IMR-90 (cell line): Measurements from ENCODE around the gene JMJD1C. TPM values are rescaled to one million over a fixed set of nuclear protein-coding genes. Genes with fewer than 3 reads are reported as not detected.
A peak's percentile ranks its signal among the peaks of the same experiment; 100 is the strongest.

ENCODE experiments used
- ATAC-seq: fragments of 200-7000 bp; cut with Tn5 transposase; 2 replicates; pipeline ENCODE4 v1.9.1; 2020; ENCODE audit warnings: low read depth, mild to moderate bottlenecking, moderate library complexity
- BruUV-seq: library from RNA; stranded (reverse); fragments of 400-500 nt; replicated peaks from 2 replicates; lab custom pipeline; 2021; lab: Mats Ljungman, UMichigan
- CTCF ChIA-PET: fragments of 300-600 bp; formaldehyde crosslinking; extraction: SDS; loops from one replicate; lab custom pipeline; 2021; ENCODE audit warnings: antibody characterized with exemption; lab: Yijun Ruan, JAX
- POLR2A ChIA-PET: fragments of 300-600 bp; sonication (Branson Sonifier 250); formaldehyde crosslinking; loops from one replicate; lab custom pipeline; 2022; ENCODE audit warnings: antibody characterized with exemption; ENCODE audit not compliant: unreplicated experiment; lab: Charles Lee
- DNase-seq: peaks from one replicate; pipeline ENCODE4 v3.0.0; 2013
- H2AFZ ChIP-seq: replicated peaks from 2 replicates; pipeline ENCODE3; 2013; ENCODE audit warnings: low read length, mild to moderate bottlenecking; ENCODE audit not compliant: poor library complexity
- H2AK5ac ChIP-seq: 2 replicates; pipeline ENCODE4 v1.6.1; 2013; ENCODE audit warnings: low read depth, low read length, inconsistent platforms
- H2AK9ac ChIP-seq: replicated peaks from 2 replicates; pipeline ENCODE3; 2013; ENCODE audit warnings: mild to moderate bottlenecking, low read depth, low read length, moderate library complexity; ENCODE audit not compliant: poor library complexity
- H2BK120ac ChIP-seq: 2 replicates; pipeline ENCODE4 v1.6.1; 2013; ENCODE audit warnings: low read depth, low read length, inconsistent platforms
- H2BK15ac ChIP-seq: 3 replicates; pipeline ENCODE4 v1.6.1; 2013; ENCODE audit warnings: low read depth, low read length, inconsistent platforms
- H2BK20ac ChIP-seq: 2 replicates; pipeline ENCODE4 v1.6.1; 2013; ENCODE audit warnings: low read depth, mild to moderate bottlenecking, inconsistent platforms, low read length, moderate library complexity
- H2BK5ac ChIP-seq: 2 replicates; pipeline ENCODE4 v1.6.1; 2013; ENCODE audit warnings: mild to moderate bottlenecking, low read depth, low read length, inconsistent platforms; ENCODE audit not compliant: poor library complexity, severe bottlenecking
- H3K14ac ChIP-seq: replicated peaks from 2 replicates; pipeline ENCODE4 v1.6.1; 2013; ENCODE audit warnings: low read depth, low read length, inconsistent platforms
- H3K18ac ChIP-seq: 2 replicates; pipeline ENCODE4 v1.6.1; 2013; ENCODE audit warnings: low read depth, low read length, control low read depth
- H3K23ac ChIP-seq: 2 replicates; pipeline ENCODE4 v1.6.1; 2013; ENCODE audit warnings: low read depth, low read length, inconsistent platforms
- H3K27ac ChIP-seq: 2 replicates; pipeline ENCODE4 v1.5.1; 2013; ENCODE audit warnings: mild to moderate bottlenecking, control low read depth, low read length; ENCODE audit not compliant: insufficient read depth
- H3K27me3 ChIP-seq: 2 replicates; pipeline ENCODE4 v1.6.1; 2013; ENCODE audit warnings: low read length; ENCODE audit not compliant: control insufficient read depth, insufficient read depth
- H3K36me3 ChIP-seq: 2 replicates; pipeline ENCODE4 v1.6.1; 2013; ENCODE audit warnings: low read length, mixed read lengths; ENCODE audit not compliant: control insufficient read depth, insufficient read depth
- H3K4ac ChIP-seq: 2 replicates; pipeline ENCODE4 v1.6.1; 2013; ENCODE audit warnings: low read depth, low read length, inconsistent platforms
- H3K4me1 ChIP-seq: 2 replicates; pipeline ENCODE4 v1.6.1; 2013; ENCODE audit warnings: low read length, mixed read lengths; ENCODE audit not compliant: control insufficient read depth, insufficient read depth
- H3K4me2 ChIP-seq: 2 replicates; pipeline ENCODE4 v1.6.1; 2013; ENCODE audit warnings: low read depth, mild to moderate bottlenecking, control low read depth, low read length, moderate library complexity
- H3K4me3 ChIP-seq: 2 replicates; pipeline ENCODE4 v1.5.1; 2013; ENCODE audit warnings: low read depth, mild to moderate bottlenecking, control low read depth, low read length, moderate library complexity; ENCODE audit not compliant: insufficient read depth
- H3K56ac ChIP-seq: 2 replicates; pipeline ENCODE4 v1.6.1; 2013; ENCODE audit warnings: low read length, inconsistent platforms; ENCODE audit not compliant: insufficient read depth; ENCODE audit errors: extremely low read depth
- H3K79me1 ChIP-seq, 2 experiments: 2 replicates each; pipeline ENCODE4 v1.6.1; 2013; ENCODE audit warnings: low read length in 2 of 2, inconsistent platforms in 1 of 2, low read depth in 1 of 2
- H3K9ac ChIP-seq: 2 replicates; pipeline ENCODE4 v1.6.1; 2013; ENCODE audit warnings: low read depth, low read length, control low read depth
- H3K9me1 ChIP-seq: 2 replicates; pipeline ENCODE4 v1.6.1; 2013; ENCODE audit warnings: low read length, inconsistent platforms; ENCODE audit not compliant: insufficient read depth
- H3K9me3 ChIP-seq: 2 replicates; pipeline ENCODE4 v1.6.1; 2013; ENCODE audit warnings: low read length; ENCODE audit not compliant: control insufficient read depth, insufficient read depth
- H4K20me1 ChIP-seq: 2 replicates; pipeline ENCODE4 v1.6.1; 2013; ENCODE audit warnings: low read length, inconsistent platforms; ENCODE audit not compliant: insufficient read depth
- H4K5ac ChIP-seq: 2 replicates; pipeline ENCODE4 v1.6.1; 2013; ENCODE audit warnings: mild to moderate bottlenecking, low read depth, low read length, control low read depth
- H4K8ac ChIP-seq, 2 experiments: 2 replicates each; pipeline ENCODE4 v1.6.1; 2013; ENCODE audit warnings: low read depth in 2 of 2, low read length in 2 of 2, control low read depth in 1 of 2, inconsistent platforms in 1 of 2
- H4K91ac ChIP-seq: 2 replicates; pipeline ENCODE4 v1.6.1; 2013; ENCODE audit warnings: low read depth, low read length, inconsistent platforms; ENCODE audit not compliant: insufficient read depth
- BHLHE40 ChIP-seq: fragments of 150-350 bp; IDR thresholded peaks from 2 replicates; pipeline ENCODE4 v1.6.1; 2016; ENCODE audit warnings: mild to moderate bottlenecking, low read depth, low read length
- CEBPB ChIP-seq: IDR thresholded peaks from 2 replicates; pipeline ENCODE4 v1.6.1; 2012; ENCODE audit warnings: low read depth, low read length, improper control_type of control experiment
- CTCF ChIP-seq: conservative IDR thresholded peaks from 2 replicates; pipeline ENCODE4 v1.5.1; 2012; ENCODE audit warnings: mild to moderate bottlenecking, low read depth, low read length, improper control_type of control experiment
- ELK1 ChIP-seq: fragments of 150-350 bp; IDR thresholded peaks from 2 replicates; pipeline ENCODE4 v1.6.1; 2016; ENCODE audit warnings: low read depth, mild to moderate bottlenecking, low read length, moderate library complexity, borderline replicate concordance
- FOS ChIP-seq: fragments of 150-350 bp; IDR thresholded peaks from 2 replicates; pipeline ENCODE4 v1.6.1; 2016; ENCODE audit warnings: low read depth, low read length
- MAFK ChIP-seq: IDR thresholded peaks from 2 replicates; pipeline ENCODE4 v1.6.1; 2012; ENCODE audit warnings: low read depth, low read length, improper control_type of control experiment
- MAZ ChIP-seq: IDR thresholded peaks from 2 replicates; pipeline ENCODE4 v1.6.1; 2012; ENCODE audit warnings: low read depth, mild to moderate bottlenecking, low read length, improper control_type of control experiment, moderate library complexity, borderline replicate concordance
- NFE2L2 ChIP-seq: fragments of 150-350 bp; IDR thresholded peaks from 2 replicates; pipeline ENCODE4 v1.6.1; 2016; ENCODE audit warnings: low read depth, mild to moderate bottlenecking, low read length
- POLR2A ChIP-seq: IDR thresholded peaks from 2 replicates; pipeline ENCODE4 v1.6.1; 2012; ENCODE audit warnings: mild to moderate bottlenecking, low read depth, low read length
- RCOR1 ChIP-seq: IDR thresholded peaks from 2 replicates; pipeline ENCODE4 v1.6.1; 2012; ENCODE audit warnings: mild to moderate bottlenecking, low read length, improper control_type of control experiment; ENCODE audit not compliant: insufficient replicate concordance
- RFX5 ChIP-seq: IDR thresholded peaks from 2 replicates; pipeline ENCODE4 v1.8.0; 2012; ENCODE audit warnings: low read depth, mild to moderate bottlenecking, low read length, moderate library complexity
- SMC3 ChIP-seq: fragments of 150-350 bp; IDR thresholded peaks from 2 replicates; pipeline ENCODE4 v1.6.1; 2016; ENCODE audit warnings: low read depth, mild to moderate bottlenecking, antibody characterized with exemption, low read length, moderate library complexity
- USF2 ChIP-seq: fragments of 150-350 bp; IDR thresholded peaks from 2 replicates; pipeline ENCODE4 v1.6.1; 2017; ENCODE audit warnings: mild to moderate bottlenecking, antibody characterized with exemption, low read length, low read depth
- WGBS, 2 experiments: methylation state at CpG; one replicate each; pipeline versions ENCODE4 v1.1.5 to v1.1.7; 2013; ENCODE audit warnings: missing lambda C conversion rate in 2 of 2; ENCODE audit not compliant: insufficient read length in 1 of 2; ENCODE audit errors: extremely low coverage in 2 of 2; 5-methylcytosine and 5-hydroxymethylcytosine counted together
- dilution Hi-C: fragments of 300-500 bp; cut with HindIII; formaldehyde crosslinking; loops from one replicate; pipeline ENCODE4 v1.14.3; 2018; ENCODE audit warnings: low sequenced_read_pairs; ENCODE audit not compliant: unreplicated experiment
- in situ Hi-C: fragments of 300-500 bp; cut with MboI; formaldehyde crosslinking; loops from 3 replicates; pipeline ENCODE4 v1.14.3; 2019; ENCODE audit warnings: low sequenced_read_pairs, inconsistent platforms, mixed read lengths
- intact Hi-C: fragments of 100-400 bp; cut with micrococcal nuclease; formaldehyde crosslinking; loops from 2 replicates; pipeline ENCODE4 v1.10.0; 2022
- polyA plus RNA-seq, 3 experiments: library from polyadenylated mRNA; depleted of rRNA; stranded (reverse); fragments of >200 nt; gene quantifications; 2 replicates each; pipeline ENCODE4 v1.2.3, GENCODE V29; 2012; ENCODE audit warnings: low replicate concordance in 1 of 3
- total RNA-seq: library from RNA; depleted of rRNA; stranded (reverse); fragments of >200 nt; gene quantifications from 2 replicates; pipeline ENCODE4 v1.2.3, GENCODE V29; 2012

Gene JMJD1C
- total and polyA plus RNA-seq, 2 of the 4 experiments (the other 2 are of a cell fraction), result 15.6 to 96.8 TPM

GRCh38 chr10:63227207-63227895 lies 238.4 kb downstream of the JMJD1C start:
- H3K36me3 ChIP-seq, result peaks cover 3% of the 10 kb centered on the region; the same call in 1 of the 2 replicates
- H4K5ac ChIP-seq, result no peak overlapping the region
- no peak overlapping the region for H4K91ac ChIP-seq
- no peak overlapping the region for H3K27ac ChIP-seq
- H2BK120ac ChIP-seq, result no peak overlapping the region
- 100% methylated on average over 1 of the region's 3 CpGs; no CpG with 5 or more reads in 1 of the 2 experiments for WGBS, 2 experiments
- H3K9me3 ChIP-seq, result no peaks in the 10 kb centered on the region
- TF ChIP-seq SMC3 (no peak), FOS (no peak), RFX5 (no peak), MAZ (no peak), CTCF (no peak), POLR2A (no peak), CEBPB (no peak), BHLHE40 (no peak), ELK1 (no peak), MAFK (no peak), USF2 (no peak), NFE2L2 (no peak), RCOR1 (no peak)
- ChIA-PET POLR2A (no interaction called here), CTCF (no interaction called here)
- H3K4me3 ChIP-seq, result no peak overlapping the region
- BruUV-seq, result no TSS peak
- ATAC-seq (peak; percentile 48; the same call in 1 of the 2 replicates), DNase-seq (no peak)
- no peak overlapping the region for H2BK20ac ChIP-seq
- H2BK5ac ChIP-seq, result peak overlapping the region; percentile 18
- H3K4ac ChIP-seq, result no peak overlapping the region
- H3K56ac ChIP-seq, result no peak overlapping the region
- peak overlapping the region; percentile 22; the same call in 1 of the 2 replicates for H3K4me2 ChIP-seq
- no peak overlapping the region for H2BK15ac ChIP-seq
- H3K9me1 ChIP-seq, result no peaks in the 10 kb centered on the region
- peaks cover 20% of the 10 kb centered on the region; the same call in 1 of the 2 replicates for H4K20me1 ChIP-seq
- H3K79me1 ChIP-seq, result peaks cover 27 to 64% of the 10 kb centered on the region in 2 experiments
- no peak overlapping the region for H3K14ac ChIP-seq
- H2AFZ ChIP-seq, result no peak overlapping the region
- no peak overlapping the region for H3K18ac ChIP-seq
- dilution Hi-C loops (no loop called here), in situ Hi-C loops (no loop called here), intact Hi-C loops (no loop called here)
- no peak overlapping the region for H3K9ac ChIP-seq
- H2AK5ac ChIP-seq, result no peak overlapping the region
- no peaks in the 10 kb centered on the region for H3K27me3 ChIP-seq
- H2AK9ac ChIP-seq, result no peak overlapping the region
- no peak overlapping the region for H4K8ac ChIP-seq
- H3K4me1 ChIP-seq, result peaks cover 4% of the 10 kb centered on the region
- H3K23ac ChIP-seq, result no peak overlapping the region
